Measurements from ENCODE around the gene TMEM135.

TMEM135 gene

DNA sequence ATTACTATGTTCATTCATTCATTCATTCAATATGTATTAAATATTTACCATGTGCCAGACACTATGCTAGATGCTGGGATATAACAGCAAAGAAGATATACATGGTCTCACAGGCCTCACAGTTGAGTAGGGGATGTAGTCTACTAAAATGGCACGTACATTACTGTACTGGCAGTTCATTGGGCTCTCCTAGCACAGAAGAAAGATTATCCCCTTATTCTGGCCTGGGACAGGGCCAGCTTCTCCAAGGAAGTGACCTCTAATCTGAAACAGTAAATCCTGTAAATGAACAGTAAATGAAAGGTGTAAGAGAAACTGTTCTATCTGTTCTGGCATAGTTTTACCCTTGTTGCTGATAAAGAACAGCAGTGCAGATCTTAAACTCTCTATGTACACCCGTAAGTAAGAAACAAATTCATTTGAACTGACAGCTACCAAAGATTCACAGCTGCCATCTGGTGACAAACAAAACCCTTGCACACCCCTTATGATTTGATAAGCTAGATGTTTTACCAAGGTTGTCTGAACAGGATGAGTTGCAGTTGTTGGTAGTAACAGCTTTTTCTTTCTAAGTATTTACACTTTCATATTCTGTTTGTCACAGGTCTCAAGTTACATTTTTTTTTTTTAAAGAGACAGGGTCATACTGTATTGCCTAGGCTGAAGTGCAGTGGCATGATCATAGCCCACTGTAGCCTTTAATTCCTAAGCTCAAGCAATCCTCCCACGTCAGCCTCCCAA, 263.1 kb downstream of the TMEM135 start:
- peak; percentile 51 for DNase-seq (ENCODE audit: low spot score)

DNA sequence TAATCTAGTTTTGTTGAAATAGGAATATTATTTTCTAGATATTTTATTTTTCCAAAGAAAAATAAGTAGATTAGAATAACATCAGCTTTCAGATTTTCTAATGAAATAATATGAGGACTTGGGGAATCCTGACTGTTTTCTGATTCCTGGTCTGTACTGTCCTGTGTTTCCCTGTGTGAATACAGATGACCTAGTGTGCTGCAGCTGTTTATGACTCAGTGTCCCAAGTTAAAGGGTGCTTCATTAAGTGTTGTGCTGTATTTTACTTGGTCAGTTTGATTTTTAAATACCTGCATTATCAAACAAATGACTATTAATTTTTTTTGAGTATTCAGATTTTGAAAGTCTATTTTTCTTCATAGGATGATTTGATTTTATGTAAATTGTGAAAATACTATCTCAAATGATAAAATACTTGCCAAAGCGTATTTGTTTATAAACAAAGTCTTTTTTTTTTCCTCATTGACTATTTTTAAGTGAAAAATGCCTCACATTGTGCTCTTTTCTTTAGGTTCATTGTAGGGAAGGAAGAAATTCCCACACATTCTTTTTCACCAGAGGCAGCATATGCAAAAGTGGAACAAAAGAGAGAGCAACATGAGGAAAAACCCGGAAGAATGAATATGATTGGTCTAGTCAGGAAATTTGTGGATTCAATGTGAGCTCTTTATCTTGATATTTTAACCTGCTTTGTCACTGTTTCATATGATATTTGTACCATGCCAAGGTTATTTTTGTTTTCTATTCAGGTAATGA, 264.2 kb downstream of the TMEM135 start:
- DNase-seq (ENCODE audit: low spot score), result no peak

DNA sequence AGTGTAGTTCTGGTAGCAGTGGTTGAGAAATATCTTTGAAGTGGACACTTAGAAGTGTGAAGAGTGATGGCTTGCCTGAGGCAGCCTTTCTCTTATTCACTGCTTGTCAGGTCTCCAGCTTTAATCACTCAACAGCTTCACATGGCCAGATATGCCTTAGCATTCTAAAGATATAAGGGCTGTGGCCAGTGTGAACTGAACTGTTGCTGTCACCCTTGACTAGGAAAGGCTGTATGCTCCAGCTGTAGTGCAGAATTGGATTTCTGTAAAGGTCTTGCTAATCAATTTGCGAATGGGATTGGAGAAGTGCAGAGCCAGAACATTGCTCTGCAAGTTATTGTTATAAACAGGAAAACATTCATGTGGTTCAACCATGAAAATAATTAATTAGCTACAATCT, 266.7 kb downstream of the TMEM135 start:
- DNase-seq (ENCODE audit: low spot score), result no peak

DNA sequence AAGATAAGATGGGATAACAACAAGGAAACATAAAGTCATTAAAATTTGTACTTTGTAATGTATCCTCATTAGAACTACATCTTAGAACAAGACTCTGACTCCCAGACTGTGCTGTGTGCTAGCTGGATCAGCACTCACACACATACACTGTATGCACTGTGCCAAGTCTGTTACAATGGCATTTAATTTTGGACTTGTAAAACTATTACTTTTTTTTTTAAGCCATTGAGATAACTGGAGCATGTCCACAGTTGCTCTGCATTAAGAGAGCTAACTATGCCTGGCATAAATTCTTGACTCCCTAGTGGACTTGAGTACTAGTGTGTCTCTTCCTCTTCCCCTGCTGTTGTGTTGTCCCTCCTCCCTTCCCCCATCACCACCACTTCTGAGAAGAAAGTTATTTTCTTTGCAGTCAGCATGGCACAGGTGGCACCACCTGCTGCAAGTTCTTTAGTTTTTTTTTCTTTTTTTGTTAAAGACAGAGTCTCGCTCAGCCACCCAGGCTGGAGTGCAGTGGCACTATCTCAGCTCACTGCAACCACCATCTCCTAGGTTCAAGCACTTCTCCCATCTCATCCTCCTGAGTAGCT, 268.6 kb downstream of the TMEM135 start:
- DNase-seq (ENCODE audit: low spot score), result no peak

DNA sequence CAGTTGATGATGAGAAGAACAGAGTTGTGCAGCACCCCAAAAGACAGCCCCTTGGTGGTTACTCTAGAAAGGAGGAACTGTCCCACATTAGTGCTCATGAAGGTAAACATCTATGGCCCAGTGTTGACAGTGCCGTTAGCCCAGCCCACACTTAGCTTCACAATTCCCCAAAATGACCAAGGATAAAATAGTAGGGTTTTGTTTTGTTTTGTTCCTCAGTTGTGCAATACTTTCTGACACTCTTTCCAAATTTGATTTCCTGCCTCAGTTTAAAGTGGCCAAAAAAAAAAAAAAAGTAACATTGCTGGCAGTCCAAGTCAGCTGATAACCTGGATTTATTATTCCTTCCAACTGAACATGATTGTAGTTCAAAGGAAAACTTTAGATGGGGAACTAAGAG, 269.4 kb downstream of the TMEM135 start:
- no peak for DNase-seq (ENCODE audit: low spot score)

DNA sequence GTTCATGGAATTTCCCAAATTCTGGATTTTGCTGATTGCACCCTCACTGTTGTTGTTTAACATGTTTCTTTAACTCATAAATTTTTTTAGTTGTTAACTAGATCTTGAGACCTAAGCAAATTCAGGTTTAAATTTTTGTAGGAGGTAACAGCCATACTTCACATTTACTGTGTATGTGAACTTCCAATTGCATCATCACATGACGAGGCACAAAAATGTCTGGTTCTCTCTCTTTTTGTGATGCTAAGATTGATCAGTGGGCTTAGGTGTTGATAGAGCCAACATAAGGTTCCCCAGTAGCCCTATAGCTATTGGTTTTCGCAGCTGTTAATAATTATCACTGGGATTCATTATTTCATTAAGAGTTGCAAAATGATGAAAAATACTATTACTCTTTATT, 277.5 kb downstream of the TMEM135 start:
- no peak for DNase-seq (ENCODE audit: low spot score)

DNA sequence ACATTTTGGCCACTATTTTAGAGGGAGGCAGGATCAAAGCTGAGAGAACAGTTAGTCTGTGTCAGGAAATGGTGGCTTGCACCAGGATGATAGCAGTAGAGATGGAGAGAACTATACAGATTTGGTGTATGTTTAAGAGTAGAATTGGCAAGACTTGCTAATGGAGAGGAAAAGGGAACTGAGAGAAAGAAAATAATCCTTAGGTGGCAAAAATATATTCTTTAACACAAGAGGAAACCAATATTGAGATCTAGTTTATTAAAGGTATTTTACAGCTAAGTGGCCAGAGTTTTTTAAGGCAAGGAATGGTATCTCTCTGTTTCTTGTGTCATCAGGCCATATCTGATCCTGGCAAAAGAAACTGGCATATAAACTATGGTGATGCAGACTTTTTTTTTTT, 278.8 kb downstream of the TMEM135 start:
- no peak for DNase-seq (ENCODE audit: low spot score)

DNA sequence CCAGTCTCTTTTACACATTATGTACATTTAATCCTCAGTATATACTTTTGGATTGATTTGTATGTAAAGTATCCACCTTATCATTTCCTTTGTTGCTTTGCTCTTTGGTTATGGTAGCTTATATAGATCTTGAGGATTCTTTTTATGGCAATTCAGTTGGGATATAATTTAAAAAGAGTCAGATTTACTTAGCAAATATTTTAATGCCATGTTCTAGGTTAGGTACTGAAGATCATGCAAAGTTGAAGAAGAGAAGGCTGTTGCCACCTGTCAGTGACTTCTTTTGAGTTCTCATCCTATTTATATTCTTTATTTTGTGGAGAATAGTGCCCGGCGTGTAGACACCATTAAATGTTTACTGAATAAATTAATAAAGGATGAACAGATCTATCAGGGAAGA, 279.7 kb downstream of the TMEM135 start:
- DNase-seq (ENCODE audit: low spot score), result no peak

DNA sequence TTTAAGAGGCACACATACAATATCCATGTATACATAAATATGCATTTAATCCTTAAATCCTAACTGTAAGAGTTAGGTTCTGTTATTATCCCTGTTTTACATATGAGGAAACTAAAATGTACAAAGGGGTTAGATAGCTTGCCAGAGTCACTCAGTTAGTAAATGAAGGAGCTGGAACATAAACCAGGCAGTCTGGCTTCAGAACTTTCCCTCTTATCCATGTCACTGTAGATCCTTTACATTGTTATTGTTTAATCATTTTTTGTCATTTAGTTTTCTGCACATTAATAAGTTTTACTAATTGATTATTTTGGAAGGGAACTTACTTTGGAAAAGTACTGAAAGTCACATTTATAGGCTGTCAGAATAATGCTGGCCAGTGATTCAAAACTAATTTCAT, 282.4 kb downstream of the TMEM135 start:
- DNase-seq (ENCODE audit: low spot score), result no peak

DNA sequence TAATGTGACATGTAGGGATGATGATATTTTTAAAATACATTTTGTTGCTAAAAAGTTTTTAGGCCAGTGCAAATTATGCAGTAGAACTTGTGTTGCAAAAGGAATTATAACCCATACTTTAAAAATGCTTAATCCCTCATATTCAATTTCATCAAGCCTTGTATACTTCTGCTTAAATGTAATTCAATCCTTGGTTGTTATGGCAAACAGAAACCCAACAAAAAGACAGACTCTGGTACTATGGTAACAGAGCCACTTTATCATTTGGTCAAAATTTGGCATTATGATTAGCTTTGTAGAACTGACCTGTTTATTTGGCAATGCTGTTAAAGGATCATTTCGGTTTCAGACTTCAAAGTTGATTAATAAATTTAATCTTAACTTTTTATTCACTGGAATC, 284.8 kb downstream of the TMEM135 start:
- DNase-seq (ENCODE audit: low spot score), result no peak

DNA sequence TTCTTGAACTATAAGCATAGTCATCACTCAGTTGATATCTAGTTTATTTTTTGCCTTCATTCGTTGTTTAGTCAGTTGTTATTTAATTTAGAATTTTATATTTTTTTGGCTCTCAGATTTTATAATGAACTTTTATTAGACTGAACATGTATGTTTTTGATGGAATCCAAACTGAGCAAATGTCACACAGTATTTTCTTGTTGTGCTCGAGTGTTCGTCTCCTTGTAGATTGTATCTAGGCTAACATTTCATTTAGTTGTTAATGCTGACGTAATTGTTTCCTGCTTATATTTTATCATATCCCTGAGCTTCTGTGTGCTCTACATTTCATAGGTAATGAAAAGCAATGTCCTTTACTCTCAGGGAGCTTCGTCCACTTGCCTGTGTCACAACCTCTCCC, 286.2 kb downstream of the TMEM135 start:
- no peak for DNase-seq (ENCODE audit: low spot score)

DNA sequence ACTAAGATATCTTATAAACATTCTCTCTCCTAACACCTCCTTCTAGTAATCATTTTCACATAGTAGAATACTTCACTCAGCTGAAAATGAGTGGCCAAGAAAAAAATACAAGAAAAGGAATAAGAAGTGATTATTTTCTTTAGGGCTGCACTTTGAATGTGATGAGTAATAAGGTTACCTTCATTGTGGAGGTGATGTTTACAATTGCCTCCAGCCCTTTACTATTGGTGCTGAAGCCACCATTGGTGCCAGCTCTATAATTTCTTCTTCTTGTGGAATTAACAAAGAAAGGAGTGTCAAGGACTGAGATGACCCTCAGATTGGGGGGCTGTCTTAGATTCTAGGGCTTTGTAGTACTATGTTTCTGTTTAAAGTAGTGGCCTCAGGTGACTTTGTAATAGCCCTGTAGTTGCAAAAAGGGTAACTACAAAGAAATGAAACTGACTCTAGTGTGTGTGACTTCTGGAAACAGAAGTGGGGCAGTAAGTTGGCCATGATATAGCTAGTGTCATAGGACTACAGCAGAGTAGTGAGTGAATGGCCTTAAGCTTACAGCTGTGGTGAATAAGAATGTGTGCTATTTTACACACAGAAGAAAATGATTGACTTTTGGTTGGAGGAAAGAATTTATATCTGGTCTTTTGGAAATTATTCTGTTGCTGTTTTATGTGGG, 287.2 kb downstream of the TMEM135 start:
- no peak for DNase-seq (ENCODE audit: low spot score)

DNA sequence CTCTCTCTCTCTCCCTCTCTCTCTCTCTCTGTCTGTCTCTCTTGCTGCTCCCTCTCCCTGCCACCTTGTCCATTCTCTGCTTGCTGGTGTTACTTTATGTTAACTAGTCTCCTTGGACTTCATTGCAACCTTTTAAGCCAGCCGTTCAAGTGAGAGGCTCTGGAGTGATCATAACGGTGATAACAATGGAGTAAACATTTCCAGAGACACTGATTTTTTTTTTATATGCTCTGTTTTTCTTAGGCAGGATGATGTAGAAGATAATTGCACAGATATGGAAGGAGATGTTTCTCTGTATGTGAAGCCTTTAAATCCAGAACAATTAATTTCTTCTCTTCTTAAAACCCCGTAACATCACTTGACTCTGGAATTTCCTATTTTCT, 287.7 kb downstream of the TMEM135 start:
- peak; percentile 81 for DNase-seq (ENCODE audit: low spot score)

DNA sequence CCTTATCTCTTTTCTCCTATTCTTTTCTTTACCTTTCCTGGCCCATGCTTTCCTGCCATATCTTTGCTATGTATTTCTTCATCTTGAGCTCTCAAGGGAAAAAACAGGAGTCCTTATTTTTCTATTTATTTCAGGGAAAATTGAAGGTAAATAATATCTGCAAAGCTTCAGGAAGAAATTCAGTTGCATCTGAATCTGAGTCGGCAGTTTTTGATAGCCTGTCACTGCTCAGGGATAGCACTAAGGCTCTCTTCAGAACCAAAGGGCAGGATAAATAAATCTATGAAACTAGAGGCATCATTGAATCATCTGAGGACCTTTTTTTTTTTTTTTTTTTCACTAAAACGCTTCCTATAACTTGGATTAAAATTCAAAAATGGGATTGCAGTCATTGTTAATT, 288.9 kb downstream of the TMEM135 start:
- no peak for DNase-seq (ENCODE audit: low spot score)

DNA sequence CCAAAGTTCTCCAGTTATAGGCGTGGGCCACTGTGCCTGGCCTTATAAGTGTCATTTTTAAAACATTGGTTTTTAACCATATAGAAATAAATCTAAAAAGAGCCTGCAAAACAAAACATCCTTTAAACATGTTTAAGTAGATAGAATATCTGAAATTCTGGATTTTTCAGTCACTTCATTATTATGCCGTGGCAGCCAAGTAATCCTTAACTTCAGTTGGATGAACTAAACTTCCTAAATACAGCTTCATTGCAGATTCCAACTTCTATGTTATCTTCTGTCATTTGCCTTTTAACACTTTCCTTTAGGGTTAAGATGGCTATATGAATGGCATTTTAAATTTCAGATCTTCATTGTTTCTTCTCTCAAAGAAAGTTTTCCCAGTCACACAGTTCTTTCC, 291.4 kb downstream of the TMEM135 start:
- DNase-seq (ENCODE audit: low spot score), result no peak

DNA sequence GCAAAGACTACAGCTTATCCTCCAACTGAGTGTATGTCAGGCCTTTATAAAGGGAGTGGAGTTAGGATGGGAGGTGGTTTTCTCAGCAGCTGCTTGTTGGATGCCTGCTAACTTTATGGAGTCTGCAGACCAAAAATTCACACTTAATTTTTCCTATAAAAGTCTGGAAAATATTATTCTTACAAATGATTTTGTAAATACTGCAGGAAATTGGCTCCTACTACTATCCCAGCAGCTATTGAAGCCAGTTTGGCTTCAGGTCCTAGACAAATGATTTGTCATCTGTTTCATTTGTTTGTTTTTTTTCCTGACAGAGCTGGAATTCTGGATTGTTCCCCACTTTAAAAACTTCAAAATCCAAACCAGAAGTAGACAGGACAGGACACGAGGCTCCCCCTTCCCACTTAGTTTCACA, 292.5 kb downstream of the TMEM135 start:
- no peak for DNase-seq (ENCODE audit: low spot score)

DNA sequence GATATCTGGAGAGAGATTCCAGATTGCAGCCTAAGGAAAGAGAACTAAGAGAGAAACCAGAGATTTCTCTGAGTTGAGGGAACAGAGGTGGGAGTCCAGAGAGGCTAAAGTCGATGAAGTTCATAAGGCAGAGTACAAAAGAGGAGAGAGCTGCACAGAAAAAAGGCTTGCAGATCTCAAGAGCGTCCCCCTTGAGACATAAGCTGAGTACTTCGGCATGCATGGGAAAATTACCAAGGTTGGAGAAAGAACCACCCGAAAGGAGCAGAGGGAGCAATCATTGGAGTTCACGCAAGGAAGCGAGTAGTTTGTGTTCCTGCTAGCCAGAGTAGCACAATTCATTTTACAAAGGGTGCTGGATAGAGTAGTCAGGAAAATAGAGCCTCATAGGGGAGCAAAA, 293.5 kb downstream of the TMEM135 start:
- no peak for DNase-seq (ENCODE audit: low spot score)

DNA sequence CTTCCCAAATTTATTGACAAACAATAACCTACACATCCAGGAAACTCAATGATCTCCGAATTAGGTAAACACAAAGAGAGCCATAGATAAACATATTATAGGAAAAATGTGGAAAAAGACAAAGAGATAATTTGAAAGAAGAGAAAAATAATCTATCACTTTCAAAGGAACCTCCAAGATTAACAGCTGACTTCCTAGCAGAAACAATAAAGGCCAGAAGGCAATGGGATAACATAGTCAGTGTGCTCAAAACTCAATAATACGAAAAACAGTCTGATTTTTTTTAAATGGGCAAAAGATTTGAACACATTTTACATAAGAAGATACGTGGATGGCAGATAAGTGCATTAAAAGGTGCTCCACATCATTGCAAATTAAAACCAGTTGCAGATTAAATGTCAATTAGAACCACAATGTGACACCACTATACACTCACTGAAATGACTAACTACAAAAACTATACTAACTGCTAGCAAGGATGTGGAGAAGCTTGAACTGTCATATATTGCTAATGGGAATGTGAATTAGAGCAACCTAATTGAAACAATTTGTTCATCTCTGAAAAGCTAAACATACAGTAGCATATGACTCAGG, 300.4 kb downstream of the TMEM135 start:
- no peak for DNase-seq (ENCODE audit: low spot score)

DNA sequence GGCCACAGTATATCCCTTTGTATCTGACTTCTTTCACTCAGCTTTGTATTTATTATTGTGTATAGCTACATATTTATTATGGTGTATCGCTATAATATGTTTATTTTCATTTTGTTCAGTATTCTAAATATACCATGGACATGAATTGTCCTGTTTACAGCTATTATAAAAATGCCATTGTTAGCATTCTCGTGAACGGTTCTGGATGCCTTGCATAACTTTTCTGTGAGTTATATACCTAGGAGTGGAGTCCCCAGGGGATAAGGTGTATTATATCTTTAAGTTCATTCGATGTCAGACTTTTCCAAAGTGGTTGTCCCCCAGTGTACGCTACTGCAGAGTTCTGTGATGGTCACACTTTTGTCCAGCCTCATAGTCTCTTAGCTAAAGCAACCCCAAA, 301.7 kb downstream of the TMEM135 start:
- DNase-seq (ENCODE audit: low spot score), result no peak

DNA sequence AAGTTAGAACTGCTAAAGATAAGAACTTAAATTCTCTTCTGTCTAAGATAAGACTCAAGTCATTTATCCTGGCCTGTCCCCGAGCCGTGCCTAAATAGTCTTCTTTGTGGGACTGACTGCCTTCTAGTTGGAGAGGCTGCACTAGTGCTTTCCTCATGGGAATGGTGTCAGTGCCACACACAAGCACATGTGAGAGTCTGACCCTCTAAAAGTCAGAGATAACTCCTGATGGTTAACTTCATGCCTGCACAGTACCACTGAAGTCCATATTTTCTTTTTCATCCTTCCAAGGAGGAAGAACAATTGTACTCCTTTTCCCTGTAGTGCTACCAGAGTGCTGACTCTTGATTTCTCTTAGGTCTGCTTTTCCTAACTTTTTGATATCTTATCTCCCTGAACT, 309.7 kb downstream of the TMEM135 start:
- no peak for DNase-seq (ENCODE audit: low spot score)

DNA sequence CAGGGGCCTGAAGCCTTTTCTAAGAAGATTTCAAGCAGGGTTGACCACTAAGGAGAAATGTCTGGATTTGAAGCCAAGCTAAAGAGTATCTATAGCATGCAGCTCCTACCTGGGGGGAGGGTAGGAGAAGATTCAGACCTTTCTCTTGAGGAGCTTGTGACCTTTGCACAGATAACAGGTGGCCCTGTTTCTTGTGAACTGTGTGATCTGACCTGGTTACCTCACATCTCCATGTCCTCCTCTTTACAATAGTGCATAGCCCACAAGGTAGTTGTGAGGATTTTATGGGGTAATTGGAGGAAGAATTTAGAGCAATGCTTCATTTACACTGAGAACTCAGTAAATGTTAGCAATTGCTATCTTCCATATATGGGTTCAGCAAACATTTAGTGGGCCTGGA, 310.1 kb downstream of the TMEM135 start:
- DNase-seq (ENCODE audit: low spot score), result no peak

DNA sequence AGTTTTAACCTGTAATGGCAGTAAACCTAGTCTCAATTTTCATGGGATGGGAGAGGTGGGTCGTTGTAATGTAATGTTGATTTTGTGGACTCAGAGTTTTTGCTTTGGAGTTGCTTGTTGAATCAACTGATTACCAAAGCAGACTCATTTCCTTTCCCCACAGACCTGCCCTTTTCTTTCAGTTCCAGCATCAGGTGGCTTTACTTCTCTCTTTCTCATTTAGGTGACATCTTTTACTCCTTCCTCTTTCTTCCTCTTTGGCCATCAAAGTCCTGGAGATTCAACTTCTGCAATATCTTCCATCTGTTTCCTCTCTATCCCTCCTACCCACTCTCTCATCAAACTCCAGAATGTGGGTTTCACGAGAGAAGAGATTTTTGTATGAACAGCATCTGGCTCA, 313.9 kb downstream of the TMEM135 start:
- no peak for DNase-seq (ENCODE audit: low spot score)
